ELR (cell line): ENCODE measurements around the gene LAX1.

Source experiments
- DNase-seq: peaks from one replicate; pipeline ENCODE4 v3.0.0-alpha.2; 2015; ENCODE audit warnings: low read depth

The LAX1 gene

DNA sequence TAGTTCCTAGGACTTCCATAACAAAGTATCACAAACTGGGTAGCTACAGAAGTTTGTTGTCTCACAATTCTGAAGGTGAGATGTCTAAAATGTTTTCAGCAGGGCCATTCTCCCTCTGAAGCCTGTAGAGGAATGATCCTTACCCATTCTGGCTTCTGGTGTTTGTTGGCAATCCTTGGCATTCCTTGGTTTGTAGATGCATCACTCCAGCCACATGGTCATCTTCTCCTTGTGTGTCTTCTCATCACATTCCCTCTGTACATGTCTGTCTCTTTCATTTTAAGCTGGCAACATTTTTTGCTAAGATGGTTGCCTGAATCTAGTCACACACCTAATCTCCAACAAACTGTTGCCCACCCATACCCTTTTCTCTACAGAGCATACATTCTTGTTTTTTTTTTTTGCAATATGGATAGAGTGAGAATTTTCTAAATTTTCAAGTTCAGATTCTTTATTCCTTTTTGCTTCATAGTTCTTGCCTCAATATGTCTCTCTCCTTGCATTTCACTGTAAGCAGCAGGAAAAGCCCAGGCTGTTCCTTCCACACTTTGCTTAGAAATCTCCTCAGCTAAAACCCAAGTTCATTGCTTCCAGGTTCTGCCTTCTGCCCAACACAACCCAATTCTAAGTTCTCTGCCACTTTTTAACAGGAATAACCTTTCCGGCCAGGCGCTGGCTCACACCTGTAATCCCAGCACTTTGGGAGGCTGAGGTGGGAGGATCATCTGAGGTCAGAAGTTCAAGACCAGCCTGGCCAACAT, 48.8 kb downstream of the LAX1 start:
- no peak for DNase-seq

DNA sequence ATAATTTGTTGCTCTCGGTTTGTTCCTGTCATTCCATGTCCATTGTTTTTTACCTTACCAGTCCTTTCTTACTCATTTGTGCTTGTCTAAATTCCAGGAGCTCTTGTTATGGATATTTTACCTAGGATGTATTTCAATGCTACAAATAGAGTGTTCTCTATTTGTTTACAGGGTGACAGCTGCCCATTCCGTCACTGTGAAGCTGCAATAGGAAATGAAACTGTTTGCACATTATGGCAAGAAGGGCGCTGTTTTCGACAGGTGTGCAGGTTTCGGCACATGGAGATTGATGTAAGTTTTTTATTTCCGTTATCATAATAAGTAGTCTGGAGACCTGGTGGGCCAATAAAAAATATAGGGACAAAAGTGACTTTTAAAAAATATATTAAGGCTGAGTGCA, 53.4 kb downstream of the LAX1 start:
- no peak for DNase-seq

- no peak for DNase-seq
Observed at GRCh38 chr1:203823306-203823705, 58.3 kb downstream of the LAX1 start.
